ENCODE data around the gene PLAAT4.

Gene PLAAT4

GRCh38 chr11:63552921-63553320 lies 16.3 kb downstream of the PLAAT4 start:
- Histone ChIP-seq H3K4me3 (replicated peaks; ENCODE audit: insufficient read depth, low read length) (no peak overlapping the region), H3K27ac (replicated peaks) (no peak overlapping the region), H3K27me3 (ENCODE audit: insufficient read depth, poor library complexity, severe bottlenecking) (no peaks in the 10 kb centered on the region)
- DNase-seq (ENCODE audit: low read depth in 1 of 2, low spot score in 1 of 2): no peak
- TF ChIP-seq REST (IDR thresholded peaks at IDR 0.05; ENCODE audit: insufficient replicate concordance, low read depth): no peak
- TF ChIP-seq POLR2AphosphoS5 (IDR thresholded peaks at IDR 0.05; ENCODE audit: low read depth): no peak
- no peak for TF ChIP-seq CTCF (IDR thresholded peaks at IDR 0.05; ENCODE audit: insufficient read depth, low read length)
- TF ChIP-seq SPI1 (IDR thresholded peaks at IDR 0.05; ENCODE audit: borderline replicate concordance, low read depth): no peak
- TF ChIP-seq GABPA (IDR thresholded peaks at IDR 0.05; ENCODE audit: low read depth): no peak

GRCh38 chr11:63553759-63554158 lies 17.2 kb downstream of the PLAAT4 start:
- H3K27ac ChIP-seq (replicated peaks): no peak overlapping the region
- H3K27me3 ChIP-seq (ENCODE audit: insufficient read depth, poor library complexity, severe bottlenecking): no peaks in the 10 kb centered on the region
- TF ChIP-seq REST (IDR thresholded peaks at IDR 0.05; ENCODE audit: insufficient replicate concordance, low read depth) (no peak), GABPA (IDR thresholded peaks at IDR 0.05; ENCODE audit: low read depth) (no peak), SPI1 (IDR thresholded peaks at IDR 0.05; ENCODE audit: borderline replicate concordance, low read depth) (no peak), CTCF (IDR thresholded peaks at IDR 0.05; ENCODE audit: insufficient read depth, low read length) (no peak), POLR2AphosphoS5 (IDR thresholded peaks at IDR 0.05; ENCODE audit: low read depth) (no peak)
- H3K4me3 ChIP-seq (replicated peaks; ENCODE audit: insufficient read depth, low read length): no peak overlapping the region
- DNase-seq (ENCODE audit: low read depth in 1 of 2, low spot score in 1 of 2): no peak

- H3K27ac ChIP-seq (replicated peaks): no peak overlapping the region
- H3K4me3 ChIP-seq (replicated peaks; ENCODE audit: insufficient read depth, low read length): no peak overlapping the region
- H3K27me3 ChIP-seq (ENCODE audit: insufficient read depth, poor library complexity, severe bottlenecking): no peaks in the 10 kb centered on the region
- TF ChIP-seq GABPA (IDR thresholded peaks at IDR 0.05; ENCODE audit: low read depth) (no peak), REST (IDR thresholded peaks at IDR 0.05; ENCODE audit: insufficient replicate concordance, low read depth) (no peak), POLR2AphosphoS5 (IDR thresholded peaks at IDR 0.05; ENCODE audit: low read depth) (no peak)
- no peak for DNase-seq (ENCODE audit: low read depth in 1 of 2, low spot score in 1 of 2)
Measured at GRCh38 chr11:63554877-63555223, 18.2 kb downstream of the PLAAT4 start.

All from HL-60 (cell line).